K562 (cell line): ENCODE data around the gene COX7A1. TPM values are rescaled to one million over a fixed set of nuclear protein-coding genes. Genes with fewer than 3 reads are reported as not detected.
A peak's percentile ranks its signal among the peaks of the same experiment; 100 is the strongest.

Experiments
- C11orf30 ChIP-seq: fragments of 450-650 bp; IDR thresholded peaks from 2 replicates; pipeline ENCODE4 v1.6.1; 2016; ENCODE audit warnings: low read depth, mild to moderate bottlenecking
- DPF2 ChIP-seq: fragments of 450-650 bp; IDR thresholded peaks from 2 replicates; pipeline ENCODE4 v1.6.1; 2016
- GABPA ChIP-seq: fragments of 200-800 bp; sonication (Bioruptor generic); conservative IDR thresholded peaks from 2 replicates; pipeline ENCODE4 v1.6.1; 2016; ENCODE audit warnings: low read depth, missing genetic modification characterization, missing compliant biosample characterization
- KDM5B ChIP-seq: fragments of 200-600 bp; sonication (generic); IDR thresholded peaks from 2 replicates; pipeline ENCODE4 v1.6.1; 2012; ENCODE audit warnings: low read depth, mild to moderate bottlenecking, moderate library complexity, low read length, control low read depth, inconsistent platforms; ENCODE audit not compliant: insufficient replicate concordance
- MIER1 ChIP-seq: fragments of 450-650 bp; IDR thresholded peaks from 2 replicates; pipeline ENCODE4 v1.6.1; 2016; ENCODE audit warnings: antibody characterized with exemption, mild to moderate bottlenecking, low read depth
- NEUROD1 ChIP-seq: fragments of 150-350 bp; IDR thresholded peaks from 2 replicates; pipeline ENCODE4 v1.6.1; 2014; ENCODE audit warnings: borderline replicate concordance, low read length, low read depth; ENCODE audit not compliant: partially characterized antibody
- NR3C1 ChIP-seq: sonication (generic); formaldehyde crosslinking; IDR thresholded peaks from 2 replicates; pipeline ENCODE4 v1.8.1; 2022; ENCODE audit warnings: missing genetic modification reagents
- PKNOX1 ChIP-seq: fragments of 450-650 bp; IDR thresholded peaks from 2 replicates; pipeline ENCODE4 v1.6.1; 2016
- RBM25 ChIP-seq: fragments of 200-400 bp; formaldehyde crosslinking; IDR thresholded peaks from 2 replicates; pipeline ENCODE4 v1.6.1; 2018; ENCODE audit warnings: low read length, low read depth, moderate library complexity; ENCODE audit not compliant: severe bottlenecking
- RREB1 ChIP-seq: fragments of 250-450 bp; sonication (Bioruptor Pico); IDR thresholded peaks from 2 replicates; pipeline ENCODE4 v1.4.0; 2020
- SMAD1 ChIP-seq: fragments of 150-350 bp; IDR thresholded peaks from 2 replicates; pipeline ENCODE4 v1.6.1; 2014; ENCODE audit warnings: low read length, low read depth; ENCODE audit not compliant: partially characterized antibody
- ZBTB33 ChIP-seq: sonication (generic); formaldehyde crosslinking; IDR thresholded peaks from 2 replicates; pipeline ENCODE4 v1.8.1; 2023; ENCODE audit warnings: mild to moderate bottlenecking, missing genetic modification reagents
- polyA plus RNA-seq, 8 experiments: library from polyadenylated mRNA; depleted of rRNA in 4 of 8; stranded (reverse) in 5 of 8; unstranded in 3 of 8; fragments of >200 nt; fragmentation: Nextera tagmentation in 2 of 8; fragmentation: Illumina TruSeq in 1 of 8; extraction: Ambion mirVana in 2 of 8; extraction: Trizol in 1 of 8; gene quantifications; 2 replicates each; pipeline versions ENCODE4 v1.2.1 to v1.2.3, GENCODE V29; 2011 to 2014; ENCODE audit warnings: inconsistent platforms in 1 of 8, missing spikeins in 1 of 8
- total RNA-seq, 7 experiments: library from RNA; depleted of rRNA in 6 of 7; stranded (reverse); fragments of >200 nt in 6 of 7; fragmentation: Illumina TruSeq in 2 of 7; extraction: Trizol in 2 of 7; gene quantifications; 2 replicates each; pipeline versions ENCODE4 v1.2.1 to v1.2.3, GENCODE V29; 2011 to 2021; ENCODE audit warnings: low replicate concordance in 1 of 7

The COX7A1 gene
- total and polyA plus RNA-seq, 9 of the 15 experiments (the other 6 are each of a cell fraction or from before 2014, with no cell fraction given), result 0.08 TPM; not detected in 8

GRCh38 chr19:36115453-36116343 lies 36.5 kb downstream of the COX7A1 start, which contains the start of gene TBCB (continued):
- TF ChIP-seq ZBTB33 (CRISPR knock-in tag) (no peak), RREB1 (CRISPR knock-in tag) (peak; percentile 52; the same call in 1 of the 2 replicates), DPF2 (no peak), GABPA (tag) (peak; percentile 54), RBM25 (peak; percentile 96), SMAD1 (no peak), KDM5B (no peak), C11orf30 (no peak), NR3C1 (no peak), MIER1 (no peak), PKNOX1 (no peak), NEUROD1 (peak; percentile 5)
